ENCODE results near the gene POU2AF2.
A peak's percentile ranks its signal among the peaks of the same experiment; 100 is the strongest.
"Not testable (repeated sequence)": the region's sequence is repeated elsewhere in the genome, so short reads cannot be mapped to it uniquely, and the experiment has no call there.

The POU2AF2 gene

GRCh38 chr11:111269146-111269868, 23.8 kb downstream of the POU2AF2 start:
- no peak overlapping the region for H3K4me3 ChIP-seq (replicated peaks; ENCODE audit: low read depth, low read length)
- TF ChIP-seq CTCF (IDR thresholded peaks at IDR 0.05; ENCODE audit: low read depth, low read length, missing control alignments), result no peak
- no peak for DNase-seq (ENCODE audit: extremely low read depth, low read depth)

GRCh38 chr11:111272420-111272819, 26.9 kb downstream of the POU2AF2 start:
- no peak overlapping the region for H3K4me3 ChIP-seq (replicated peaks; ENCODE audit: low read depth, low read length)
- DNase-seq (ENCODE audit: extremely low read depth, low read depth), result no peak
- no peak for TF ChIP-seq CTCF (IDR thresholded peaks at IDR 0.05; ENCODE audit: low read depth, low read length, missing control alignments)

DNA sequence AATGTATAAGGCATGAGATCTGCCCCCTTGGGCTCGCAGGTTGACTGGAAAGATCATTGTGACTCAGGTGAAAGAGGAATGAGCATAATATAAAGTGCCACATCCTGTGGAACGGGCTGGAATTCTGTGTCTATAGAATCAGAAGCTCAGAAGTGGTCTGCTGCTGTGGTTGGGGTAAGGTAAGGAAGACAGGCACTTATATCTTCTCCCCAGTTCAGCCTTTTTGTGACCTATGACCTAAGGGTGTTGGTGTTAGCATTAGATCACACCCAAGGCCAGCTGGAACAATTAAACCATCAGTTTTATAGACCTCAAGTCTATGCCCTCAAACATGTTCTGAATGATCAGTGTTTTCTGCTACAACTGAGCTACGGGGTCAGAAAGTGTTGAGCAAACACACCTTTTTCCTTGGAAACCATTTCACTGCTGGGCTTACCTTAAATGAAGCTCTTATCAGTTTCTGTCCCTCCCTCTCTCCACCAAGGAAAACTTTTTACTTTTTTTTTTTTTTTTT, 37.1 kb downstream of the POU2AF2 start:
- TF ChIP-seq CTCF (IDR thresholded peaks at IDR 0.05; ENCODE audit: low read depth, low read length, missing control alignments), result no peak
- no peak overlapping the region for H3K4me3 ChIP-seq (replicated peaks; ENCODE audit: low read depth, low read length)
- no peak for DNase-seq (ENCODE audit: extremely low read depth, low read depth)

DNA sequence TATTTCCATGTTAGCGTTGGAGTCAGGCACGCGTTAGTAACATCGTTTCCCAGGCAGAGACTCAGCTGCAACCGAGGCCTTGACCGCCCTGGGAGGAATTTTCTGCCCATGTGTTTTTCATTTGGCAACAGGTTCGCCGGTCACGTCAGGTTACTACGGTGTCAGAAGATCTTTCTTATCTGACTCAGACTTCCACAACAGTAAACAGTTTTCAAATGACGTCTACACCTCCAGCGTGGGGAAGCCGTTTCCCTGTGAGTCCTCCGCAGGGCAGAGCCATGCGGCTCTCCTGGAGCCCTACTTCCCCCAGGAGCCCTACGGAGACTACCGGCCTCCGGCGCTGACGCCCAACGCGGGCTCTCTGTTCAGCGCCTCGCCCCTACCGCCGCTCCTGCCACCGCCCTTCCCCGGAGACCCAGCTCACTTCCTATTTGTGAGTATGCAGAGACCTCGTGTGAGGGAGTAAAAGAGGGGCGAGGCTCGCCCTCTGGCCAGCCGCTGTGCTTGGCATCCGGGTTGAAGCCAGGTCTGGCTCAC, 38.5 kb downstream of the POU2AF2 start:
- peak; percentile 30 for DNase-seq (ENCODE audit: extremely low read depth, low read depth)
- no peak for TF ChIP-seq CTCF (IDR thresholded peaks at IDR 0.05; ENCODE audit: low read depth, low read length, missing control alignments)
- H3K4me3 ChIP-seq (replicated peaks; ENCODE audit: low read depth, low read length), result no peak overlapping the region

GRCh38 chr11:111285189-111286091, 39.9 kb downstream of the POU2AF2 start:
- H3K4me3 ChIP-seq (replicated peaks; ENCODE audit: low read depth, low read length), result no peak overlapping the region
- no peak for TF ChIP-seq CTCF (IDR thresholded peaks at IDR 0.05; ENCODE audit: low read depth, low read length, missing control alignments)
- DNase-seq (ENCODE audit: extremely low read depth, low read depth), result no peak

DNA sequence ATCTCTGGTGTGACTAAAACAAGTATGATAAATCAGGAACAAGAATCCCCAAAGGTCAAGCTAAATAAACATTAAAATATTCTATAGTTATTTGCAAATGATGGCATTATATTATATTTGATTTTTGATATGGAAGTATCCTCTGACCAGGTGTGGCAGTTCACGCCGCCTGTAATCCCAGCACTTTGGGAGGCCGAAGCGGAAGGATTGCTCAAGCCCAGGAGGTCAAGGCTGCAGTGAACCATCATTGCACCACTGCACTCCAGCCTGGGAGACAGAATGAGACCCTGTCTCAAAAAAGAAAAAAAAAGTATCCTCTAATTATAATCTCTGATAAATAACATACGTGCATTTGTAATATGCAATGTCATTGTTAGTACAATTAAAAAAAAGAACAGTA, 46.2 kb downstream of the POU2AF2 start:
- H3K4me3 ChIP-seq (replicated peaks; ENCODE audit: low read depth, low read length), result no peak overlapping the region
- no peak for DNase-seq (ENCODE audit: extremely low read depth, low read depth)

DNA sequence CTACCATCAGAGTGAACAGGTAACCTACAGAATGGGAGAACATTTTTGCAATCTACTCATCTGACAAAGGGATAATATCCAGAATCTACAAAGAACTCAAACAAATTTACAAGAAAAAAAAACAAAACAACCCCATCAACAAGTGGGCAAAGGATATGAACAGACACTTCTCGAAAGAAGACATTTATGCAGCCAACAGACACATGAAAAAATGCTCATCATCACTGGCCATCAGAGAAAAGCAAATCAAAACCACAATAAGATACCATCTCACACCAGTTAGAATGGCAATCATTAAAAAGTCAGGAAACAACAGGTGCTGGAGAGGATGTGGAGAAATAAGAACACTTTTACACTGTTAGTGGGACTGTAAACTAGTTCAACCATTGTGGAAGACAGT, 46.9 kb downstream of the POU2AF2 start:
- not testable (repeated sequence) for DNase-seq (ENCODE audit: extremely low read depth, low read depth); H3K4me3 ChIP-seq (replicated peaks; ENCODE audit: low read depth, low read length)

More for the DNA sequence above, 46.2 kb downstream of the POU2AF2 start:
- TF ChIP-seq CTCF (IDR thresholded peaks at IDR 0.05; ENCODE audit: low read depth, low read length, missing control alignments), result no peak

Data from HFF-Myc (cell line).